SK-N-SH (cell line): ENCODE data around the gene ACSF3. TPM values are rescaled to one million over a fixed set of nuclear protein-coding genes. Genes with fewer than 3 reads are reported as not detected.

Source experiments
- CTCF ChIA-PET: fragments of 300-600, 350-600 bp; formaldehyde crosslinking; extraction: SDS; loops from one replicate; lab custom pipeline; 2021; lab: Yijun Ruan, JAX
- POLR2A ChIA-PET: fragments of 350-600 bp; sonication (Branson Sonifier 250); formaldehyde crosslinking; extraction: SDS; loops from one replicate; lab custom pipeline; 2020; ENCODE audit warnings: antibody characterized with exemption, inconsistent platforms; lab: Yijun Ruan, JAX
- DNase-seq: peaks from one replicate; pipeline ENCODE4 v3.0.0; 2012
- H2AFZ ChIP-seq: fragments of 200-600 bp; sonication (generic); 2 replicates; pipeline ENCODE4 v1.8.1; 2016; ENCODE audit warnings: antibody characterized with exemption, mild to moderate bottlenecking, low read depth
- H3F3A ChIP-seq: fragments of 200-600 bp; sonication (generic); replicated peaks from 2 replicates; pipeline ENCODE3; 2016; ENCODE audit warnings: antibody characterized with exemption, mild to moderate bottlenecking; ENCODE audit not compliant: insufficient read depth
- H3K27ac ChIP-seq, 2 experiments: fragments of 200-500 bp in 1 of 2; fragments of 200-600 bp in 1 of 2; sonication (Bioruptor generic) in 1 of 2; sonication (generic), shearing (Covaris generic) in 1 of 2; 2 replicates each; pipeline versions ENCODE4 v1.5.1 to v1.6.1; 2014 to 2016; ENCODE audit warnings: low read depth in 2 of 2, inconsistent platforms in 1 of 2, low read length in 1 of 2, mild to moderate bottlenecking in 1 of 2, mixed read lengths in 1 of 2
- H3K27me3 ChIP-seq: fragments of 200-600 bp; sonication (generic), shearing (Covaris generic); 2 replicates; pipeline ENCODE4 v1.6.1; 2016; ENCODE audit warnings: mixed run types; ENCODE audit not compliant: insufficient read depth
- H3K36me3 ChIP-seq, 2 experiments: fragments of 200-500 bp in 1 of 2; fragments of 200-600 bp in 1 of 2; sonication (Bioruptor generic) in 1 of 2; sonication (generic) in 1 of 2; replicated peaks in 1 of 2; 2 replicates each; pipeline versions ENCODE3 to v1.5.1; 2014 to 2016; ENCODE audit warnings: low read length in 1 of 2, mild to moderate bottlenecking in 1 of 2; ENCODE audit not compliant: insufficient read depth in 2 of 2, control insufficient read depth in 1 of 2
- H3K4me1 ChIP-seq, 2 experiments: fragments of 200-500 bp in 1 of 2; fragments of 200-600 bp in 1 of 2; sonication (Bioruptor generic) in 1 of 2; sonication (generic), shearing (Covaris generic) in 1 of 2; 2 replicates each; pipeline versions ENCODE4 v1.5.1 to v1.6.1; 2014 to 2016; ENCODE audit warnings: low read depth in 1 of 2, low read length in 1 of 2, mixed run types in 1 of 2; ENCODE audit not compliant: insufficient read depth in 2 of 2, control insufficient read depth in 1 of 2
- H3K4me2 ChIP-seq: fragments of 200-600 bp; sonication (generic), shearing (Covaris generic); 2 replicates; pipeline ENCODE4 v1.6.1; 2017; ENCODE audit warnings: mixed run types
- H3K4me3 ChIP-seq, 2 experiments: fragments of 200-500 bp in 1 of 2; fragments of 200-600 bp in 1 of 2; sonication (Bioruptor generic) in 1 of 2; sonication (generic), shearing (Covaris generic) in 1 of 2; 2 replicates each; pipeline versions ENCODE4 v1.5.1 to v1.8.1; 2014 to 2016; ENCODE audit warnings: low read depth in 2 of 2, inconsistent platforms in 1 of 2, low read length in 1 of 2, mild to moderate bottlenecking in 1 of 2, mixed read lengths in 1 of 2, moderate library complexity in 1 of 2
- H3K79me2 ChIP-seq: fragments of 200-600 bp; sonication (generic); 2 replicates; pipeline ENCODE4 v1.8.1; 2017; ENCODE audit warnings: mild to moderate bottlenecking; ENCODE audit not compliant: insufficient read depth
- H3K9ac ChIP-seq: fragments of 200-600 bp; sonication (generic); 2 replicates; pipeline ENCODE4 v1.6.1; 2017; ENCODE audit warnings: mixed run types
- H3K9me2 ChIP-seq: fragments of 200-600 bp; sonication (generic); 2 replicates; pipeline ENCODE4 v1.6.1; 2017; ENCODE audit warnings: mixed run types
- H3K9me3 ChIP-seq: fragments of 200-600 bp; sonication (generic); 2 replicates; pipeline ENCODE4 v1.6.1; 2017; ENCODE audit warnings: mixed run types, mild to moderate bottlenecking, moderate library complexity
- H4K20me1 ChIP-seq: fragments of 200-600 bp; sonication (generic); 2 replicates; pipeline ENCODE4 v1.6.1; 2017; ENCODE audit warnings: mild to moderate bottlenecking, mixed run types; ENCODE audit not compliant: insufficient read depth
- CHD2 ChIP-seq: fragments of 150-350 bp; IDR thresholded peaks from 2 replicates; pipeline ENCODE4 v1.6.1; 2018; ENCODE audit warnings: low read length; ENCODE audit not compliant: partially characterized antibody
- CTCF ChIP-seq: fragments of 200-600 bp; sonication (generic); IDR thresholded peaks from 2 replicates; pipeline ENCODE4 v1.6.1; 2017; ENCODE audit warnings: antibody characterized with exemption, mild to moderate bottlenecking, moderate library complexity
- EZH2phosphoT487 ChIP-seq: fragments of 200-600 bp; sonication (generic); IDR thresholded peaks from 2 replicates; pipeline ENCODE4 v1.6.1; 2017; ENCODE audit warnings: low read depth, mixed run types, mild to moderate bottlenecking, antibody characterized with exemption, moderate library complexity, borderline replicate concordance
- FOXM1 ChIP-seq: IDR thresholded peaks from 2 replicates; pipeline ENCODE4 v1.4.0; 2012; ENCODE audit warnings: low read depth, mild to moderate bottlenecking
- GATA2 ChIP-seq: sonication (generic); formaldehyde crosslinking; IDR thresholded peaks from 2 replicates; pipeline ENCODE4 v1.5.0; 2020; ENCODE audit warnings: mild to moderate bottlenecking, missing genetic modification reagents
- JUND ChIP-seq: IDR thresholded peaks from 2 replicates; pipeline ENCODE4 v1.4.0; 2012
- MAX ChIP-seq: IDR thresholded peaks from 2 replicates; pipeline ENCODE4 v1.4.0; 2012; ENCODE audit warnings: low read depth
- MXI1 ChIP-seq: IDR thresholded peaks from 2 replicates; pipeline ENCODE4 v1.6.1; 2012; ENCODE audit warnings: mild to moderate bottlenecking, low read depth, low read length, improper control_type of control experiment
- POLR2AphosphoS5 ChIP-seq: IDR thresholded peaks from 2 replicates; pipeline ENCODE4 v1.6.1; 2012; ENCODE audit warnings: low read depth, low read length
- RXRA ChIP-seq: IDR thresholded peaks from 2 replicates; pipeline ENCODE4 v1.4.0; 2012; ENCODE audit warnings: low read depth, mild to moderate bottlenecking, borderline replicate concordance
- SIN3A ChIP-seq: IDR thresholded peaks from 2 replicates; pipeline ENCODE4 v1.6.1; 2012; ENCODE audit warnings: low read depth, mild to moderate bottlenecking, low read length, moderate library complexity, borderline replicate concordance
- TAF1 ChIP-seq: IDR thresholded peaks from 2 replicates; pipeline ENCODE4 v1.6.1; 2012; ENCODE audit warnings: low read depth, mild to moderate bottlenecking, low read length, moderate library complexity, borderline replicate concordance
- TCF12 ChIP-seq: IDR thresholded peaks from 2 replicates; pipeline ENCODE4 v1.4.0; 2012
- YY1 ChIP-seq: IDR thresholded peaks from 2 replicates; pipeline ENCODE4 v1.4.0; 2012; ENCODE audit warnings: low read depth, mild to moderate bottlenecking
- WGBS: methylation state at CpG from one replicate; pipeline ENCODE4 v1.1.6; 2017; ENCODE audit warnings: low lambda C conversion rate; 5-methylcytosine and 5-hydroxymethylcytosine counted together
- polyA plus RNA-seq, 3 experiments: library from polyadenylated mRNA; depleted of rRNA; stranded (reverse); fragments of >200 nt; gene quantifications; 2 replicates each; pipeline ENCODE4 v1.2.3, GENCODE V29; 2012
- TF ChIP-seq, protein P1 (sequence below): fragments of 150-350 bp; IDR thresholded peaks from 2 replicates; pipeline ENCODE4 v1.6.1; 2017; ENCODE audit warnings: antibody characterized with exemption, low read length, low read depth, borderline replicate concordance
- TF ChIP-seq, protein P2 (sequence below): IDR thresholded peaks from 2 replicates; pipeline ENCODE4; 2012
- TF ChIP-seq, protein P3 (sequence below): IDR thresholded peaks from 2 replicates; pipeline ENCODE4 v1.4.0; 2012; ENCODE audit warnings: low read depth, borderline replicate concordance

Gene ACSF3
- polyA plus RNA-seq, 1 of the 3 experiments (the other 2 are of a cell fraction) = 18.8 TPM

- WGBS = 96% methylated on average over 1 of the region's 1 CpG
- Histone ChIP-seq H3K9me3 (no peaks in the 10 kb centered on the region), H3K27ac (no peak overlapping the region), H2AFZ (no peak overlapping the region), H3K4me3 (no peak overlapping the region), H3F3A (no peaks in the 10 kb centered on the region), H4K20me1 (no peaks in the 10 kb centered on the region), H3K27me3 (no peaks in the 10 kb centered on the region), H3K79me2 (0 out of 2 replicates have a peak, but pooled peaks cover 5% of the 10 kb centered on the region), H3K9me2 (no peaks in the 10 kb centered on the region), H3K4me2 (no peak overlapping the region), H3K36me3 (peaks cover 15 to 40% of the 10 kb centered on the region in 2 experiments), H3K4me1 (no peaks in the 10 kb centered on the region), H3K9ac (no peak overlapping the region)
- ChIA-PET CTCF (interaction anchor here (0.7 kb wide), 1 partner anchor 38 kb away, joined by 3 read pairs; no protein-coding TSS in a partner anchor), POLR2A (no interaction called here)
- TF ChIP-seq MAX = no peak
- TF ChIP-seq FOXM1 = no peak
- no peak for TF ChIP-seq EZH2phosphoT487
- no peak for TF ChIP-seq TCF12
- no peak for DNase-seq
Measured at GRCh38 chr16:89129378-89129777, 35.7 kb downstream of the ACSF3 start.

- WGBS = 94% methylated on average over 5 of the region's 5 CpGs
- H3K36me3 ChIP-seq = peaks cover 21 to 40% of the 10 kb centered on the region in 2 experiments
- H3F3A ChIP-seq = no peaks in the 10 kb centered on the region
- H2AFZ ChIP-seq = no peak overlapping the region
- H3K79me2 ChIP-seq = 0 out of 2 replicates have a peak, but pooled peaks cover 5% of the 10 kb centered on the region
- H3K9me2 ChIP-seq = no peaks in the 10 kb centered on the region
- TF ChIP-seq, protein P1, sequence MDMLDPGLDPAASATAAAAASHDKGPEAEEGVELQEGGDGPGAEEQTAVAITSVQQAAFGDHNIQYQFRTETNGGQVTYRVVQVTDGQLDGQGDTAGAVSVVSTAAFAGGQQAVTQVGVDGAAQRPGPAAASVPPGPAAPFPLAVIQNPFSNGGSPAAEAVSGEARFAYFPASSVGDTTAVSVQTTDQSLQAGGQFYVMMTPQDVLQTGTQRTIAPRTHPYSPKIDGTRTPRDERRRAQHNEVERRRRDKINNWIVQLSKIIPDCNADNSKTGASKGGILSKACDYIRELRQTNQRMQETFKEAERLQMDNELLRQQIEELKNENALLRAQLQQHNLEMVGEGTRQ = no peak
- TF ChIP-seq CHD2 (no peak), TCF12 (no peak), YY1 (no peak), GATA2 (no peak)
- H3K9ac ChIP-seq = no peak overlapping the region
- ChIA-PET POLR2A (no interaction called here), CTCF (interaction anchor here (1.0 kb wide), 1 partner anchor 37 kb away, joined by 4 read pairs; no protein-coding TSS in a partner anchor)
- no peaks in the 10 kb centered on the region for H3K9me3 ChIP-seq
- H3K4me3 ChIP-seq = no peak overlapping the region
- H3K27ac ChIP-seq = no peak overlapping the region
- no peaks in the 10 kb centered on the region for H4K20me1 ChIP-seq
- H3K4me1 ChIP-seq = no peaks in the 10 kb centered on the region; a peak in 1 of 4 replicates
- no peak for DNase-seq
- H3K4me2 ChIP-seq = no peak overlapping the region
- no peaks in the 10 kb centered on the region for H3K27me3 ChIP-seq
Measured at GRCh38 chr16:89130448-89130847, 36.8 kb downstream of the ACSF3 start.

DNA sequence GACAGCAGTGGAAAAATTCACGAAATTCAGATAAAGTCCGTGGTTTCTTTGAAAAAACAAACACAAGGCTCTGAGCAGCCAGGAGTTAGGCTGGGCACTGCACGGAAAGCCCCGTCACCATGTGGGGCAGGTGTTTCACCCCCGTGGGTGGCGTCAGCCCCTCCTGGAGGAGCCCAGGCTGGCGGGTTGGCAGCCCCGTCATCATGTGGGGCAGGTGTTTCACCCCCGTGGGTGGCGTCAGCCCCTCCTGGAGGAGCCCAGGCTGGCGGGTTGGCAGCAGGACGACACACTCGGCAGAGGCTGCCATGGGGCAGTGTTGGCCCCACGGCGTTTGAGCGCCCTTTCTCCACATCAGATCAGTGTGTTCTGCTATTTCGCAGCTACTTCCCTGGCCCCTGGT lies 38.1 kb downstream of the ACSF3 start:
- H2AFZ ChIP-seq = no peak overlapping the region
- no peaks in the 10 kb centered on the region for H3K27me3 ChIP-seq
- H4K20me1 ChIP-seq = no peaks in the 10 kb centered on the region
- H3K4me3 ChIP-seq = no peak overlapping the region
- ChIA-PET CTCF (interaction anchor here (1.5 kb wide), 1 partner anchor 395 kb away, joined by 4 read pairs; no protein-coding TSS in a partner anchor), POLR2A (no interaction called here)
- no peak for DNase-seq
- H3F3A ChIP-seq = no peaks in the 10 kb centered on the region
- no peaks in the 10 kb centered on the region for H3K9me3 ChIP-seq
- H3K4me2 ChIP-seq = no peak overlapping the region
- H3K79me2 ChIP-seq = 0 out of 2 replicates have a peak, but pooled peaks cover 5% of the 10 kb centered on the region
- 86% methylated on average over 4 of the region's 17 CpGs for WGBS
- H3K36me3 ChIP-seq = peaks cover 21 to 35% of the 10 kb centered on the region in 2 experiments
- H3K27ac ChIP-seq = no peak overlapping the region
- H3K4me1 ChIP-seq = no peaks in the 10 kb centered on the region; a peak in 1 of 4 replicates
- H3K9me2 ChIP-seq = no peaks in the 10 kb centered on the region
- H3K9ac ChIP-seq = no peak overlapping the region
- no peak for TF ChIP-seq TAF1
- no peak for TF ChIP-seq CTCF
- TF ChIP-seq POLR2AphosphoS5 = no peak
- TF ChIP-seq JUND = no peak
- TF ChIP-seq MXI1 = no peak
- TF ChIP-seq RXRA = no peak
- TF ChIP-seq, protein P2, sequence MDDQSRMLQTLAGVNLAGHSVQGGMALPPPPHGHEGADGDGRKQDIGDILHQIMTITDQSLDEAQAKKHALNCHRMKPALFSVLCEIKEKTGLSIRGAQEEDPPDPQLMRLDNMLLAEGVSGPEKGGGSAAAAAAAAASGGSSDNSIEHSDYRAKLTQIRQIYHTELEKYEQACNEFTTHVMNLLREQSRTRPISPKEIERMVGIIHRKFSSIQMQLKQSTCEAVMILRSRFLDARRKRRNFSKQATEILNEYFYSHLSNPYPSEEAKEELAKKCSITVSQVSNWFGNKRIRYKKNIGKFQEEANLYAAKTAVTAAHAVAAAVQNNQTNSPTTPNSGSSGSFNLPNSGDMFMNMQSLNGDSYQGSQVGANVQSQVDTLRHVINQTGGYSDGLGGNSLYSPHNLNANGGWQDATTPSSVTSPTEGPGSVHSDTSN = no peak
- TF ChIP-seq EZH2phosphoT487 = no peak
- TF ChIP-seq SIN3A = no peak
- TF ChIP-seq, protein P3, sequence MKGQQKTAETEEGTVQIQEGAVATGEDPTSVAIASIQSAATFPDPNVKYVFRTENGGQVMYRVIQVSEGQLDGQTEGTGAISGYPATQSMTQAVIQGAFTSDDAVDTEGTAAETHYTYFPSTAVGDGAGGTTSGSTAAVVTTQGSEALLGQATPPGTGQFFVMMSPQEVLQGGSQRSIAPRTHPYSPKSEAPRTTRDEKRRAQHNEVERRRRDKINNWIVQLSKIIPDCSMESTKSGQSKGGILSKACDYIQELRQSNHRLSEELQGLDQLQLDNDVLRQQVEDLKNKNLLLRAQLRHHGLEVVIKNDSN = no peak
